AG10803 (cell line): Measurements from ENCODE around the gene SIK3.
A peak's percentile ranks its signal among the peaks of the same experiment; 100 is the strongest.

Experiments used
- DNase-seq: peaks from one replicate; pipeline ENCODE4 v3.0.0; 2010; ENCODE audit warnings: low read depth
- H3K4me3 ChIP-seq: 2 replicates; pipeline ENCODE4 v1.5.1; 2011; ENCODE audit warnings: mild to moderate bottlenecking, low read length, control low read depth
- CTCF ChIP-seq: conservative IDR thresholded peaks from 2 replicates; pipeline ENCODE4 v1.5.1; 2011; ENCODE audit warnings: mild to moderate bottlenecking, low read length, control low read depth, inconsistent platforms

Gene SIK3

GRCh38 chr11:116962108-116962507 lies 136.1 kb downstream of the SIK3 start:
- H3K4me3 ChIP-seq = no peak overlapping the region
- no peak for DNase-seq
- no peak for TF ChIP-seq CTCF

- peak; percentile 73 for DNase-seq
- H3K4me3 ChIP-seq = no peak overlapping the region
- no peak for TF ChIP-seq CTCF
Measured at GRCh38 chr11:116960930-116961329, 137.3 kb downstream of the SIK3 start.

GRCh38 chr11:116958246-116958645 lies 140.0 kb downstream of the SIK3 start:
- H3K4me3 ChIP-seq = no peak overlapping the region
- no peak for TF ChIP-seq CTCF

DNA sequence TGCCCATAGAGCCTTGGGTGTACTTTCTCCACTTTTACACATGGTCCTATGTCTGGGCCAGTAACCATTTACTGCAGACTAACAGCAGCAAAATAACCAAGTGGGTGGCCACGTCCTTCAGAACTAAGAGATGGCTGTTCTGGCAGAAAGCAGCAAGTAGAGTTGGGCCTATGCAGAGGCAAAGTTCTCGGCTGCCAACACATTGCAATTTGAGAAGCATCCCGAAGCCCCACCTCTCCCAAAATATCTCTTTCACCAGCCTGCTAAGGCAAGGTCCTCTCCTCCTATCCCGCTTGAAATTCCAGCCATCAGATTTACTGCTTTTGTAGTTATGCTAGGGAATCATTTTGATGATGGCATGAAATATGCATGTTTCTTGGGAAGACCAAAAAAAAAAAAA lies 142.3 kb downstream of the SIK3 start:
- peak; percentile 7 for DNase-seq
- no peak for TF ChIP-seq CTCF
- no peak overlapping the region for H3K4me3 ChIP-seq

More at GRCh38 chr11:116958246-116958645, 140.0 kb downstream of the SIK3 start:
- DNase-seq = peak; percentile 33

DNA sequence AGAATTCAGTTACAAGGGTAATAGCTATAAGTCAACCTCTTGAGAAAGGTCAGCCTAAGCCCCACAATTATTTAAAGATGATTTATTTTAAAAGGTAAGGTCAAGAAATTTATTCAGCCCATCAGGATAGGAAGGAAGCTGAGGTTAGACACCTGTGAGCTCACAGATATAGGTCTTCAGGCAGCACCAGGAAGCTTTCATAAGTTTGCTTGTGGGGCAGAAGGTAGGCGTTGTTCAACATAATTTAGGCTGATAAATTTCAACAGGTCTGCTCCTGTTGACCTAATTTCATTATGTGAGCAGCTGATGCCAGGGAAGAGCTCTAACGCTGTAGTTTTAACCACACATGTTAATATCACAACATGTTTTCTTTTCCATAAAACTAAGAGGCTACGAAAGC lies 142.7 kb downstream of the SIK3 start:
- no peak for DNase-seq
- no peak overlapping the region for H3K4me3 ChIP-seq
- TF ChIP-seq CTCF = no peak

GRCh38 chr11:116953530-116954285 lies 144.5 kb downstream of the SIK3 start:
- no peak for DNase-seq
- TF ChIP-seq CTCF = no peak
- H3K4me3 ChIP-seq = no peak overlapping the region

DNA sequence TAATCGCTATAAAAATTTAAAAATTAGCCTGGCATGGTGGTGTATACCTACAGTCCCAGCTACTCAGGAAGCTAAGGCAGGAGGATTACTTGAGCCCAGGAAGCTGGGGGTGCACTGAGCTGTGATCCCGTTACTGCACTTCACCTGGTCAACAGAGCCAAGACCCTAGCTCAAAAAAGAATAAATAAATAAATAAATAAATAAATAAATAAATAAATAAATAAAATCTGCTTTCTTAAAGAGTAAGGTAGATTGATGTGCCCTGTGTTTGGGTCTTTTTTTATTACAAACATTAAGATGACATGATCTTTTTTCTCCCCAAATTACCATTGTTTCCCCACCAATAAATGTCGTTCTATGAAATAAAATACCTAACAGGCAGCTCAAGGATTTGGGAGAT lies 146.5 kb downstream of the SIK3 start:
- no peak for TF ChIP-seq CTCF
- H3K4me3 ChIP-seq = no peak overlapping the region
- DNase-seq = no peak
